Ovary (tissue), 3 donors: ENCODE data around the gene DTX2.
"Not testable (repeated sequence)": the region's sequence is repeated elsewhere in the genome, so short reads cannot be mapped to it uniquely, and the experiment has no call there.

Experiments
- CTCF ChIP-seq, 3 donors: fragments of 450-650 bp in 2 of 3; fragments of 200-600 bp in 1 of 3; IDR thresholded peaks; one replicate each; pipeline versions ENCODE4 v1.5.1 to v1.8.0; 2016 to 2022; ENCODE audit warnings: antibody characterized with exemption in 3 of 3, mild to moderate bottlenecking in 1 of 3
- POLR2A ChIP-seq: fragments of 450-650 bp; IDR thresholded peaks from one replicate; pipeline ENCODE4 v1.6.1; 2017; ENCODE audit warnings: antibody characterized with exemption, mild to moderate bottlenecking, moderate library complexity
- donor health status: DM: no; HTN: no; CAD: no.

- not testable (repeated sequence) for TF ChIP-seq CTCF (IDR thresholded peaks at IDR 0.05); POLR2A
Measured at GRCh38 chr7:76543197-76543596, 81.7 kb downstream of the DTX2 start, which contains the start of gene SPDYE16.
